OCI-LY7 (cell line): ENCODE measurements around the gene DDT.

Experiments used
- CTCF ChIP-seq: fragments of 200-600 bp; sonication (generic); conservative IDR thresholded peaks from 2 replicates; pipeline ENCODE4 v1.5.1; 2014; ENCODE audit warnings: mild to moderate bottlenecking, antibody characterized with exemption, low read length, moderate library complexity, mixed read lengths
- EZH2phosphoT487 ChIP-seq: fragments of 200-600 bp; sonication (generic); IDR thresholded peaks from 2 replicates; pipeline ENCODE4 v1.6.1; 2018; ENCODE audit warnings: low read depth, borderline replicate concordance, mild to moderate bottlenecking, mixed run types, antibody characterized with exemption, low read length, moderate library complexity, mixed read lengths

- TF ChIP-seq CTCF, result no peak
- TF ChIP-seq EZH2phosphoT487, result no peak
These were observed 51.3 kb downstream of the DDT start for GRCh38 chr22:23922921-23923320.
